Osteoblast (primary cell): ENCODE data around the gene UCHL1. TPM values are rescaled to one million over a fixed set of nuclear protein-coding genes. Genes with fewer than 3 reads are reported as not detected.
A peak's percentile ranks its signal among the peaks of the same experiment; 100 is the strongest.

ENCODE experiments used
- DNase-seq: peaks from one replicate; pipeline ENCODE4 v3.0.0; 2011; ENCODE audit warnings: low spot score, mixed read lengths; ENCODE audit not compliant: insufficient read length; ENCODE audit errors: missing footprints
- H2AFZ ChIP-seq: 2 replicates; pipeline ENCODE4 v1.6.0; 2011; ENCODE audit warnings: mild to moderate bottlenecking, low read length
- H3K27ac ChIP-seq: 2 replicates; pipeline ENCODE4 v1.5.1; 2011; ENCODE audit warnings: mild to moderate bottlenecking, low read depth, low read length, moderate library complexity
- H3K27me3 ChIP-seq: 2 replicates; pipeline ENCODE4 v1.6.0; 2012; ENCODE audit warnings: mild to moderate bottlenecking, control low read depth, inconsistent platforms, low read length, moderate library complexity; ENCODE audit not compliant: insufficient read depth
- H3K36me3 ChIP-seq: 2 replicates; pipeline ENCODE4 v1.5.1; 2011; ENCODE audit warnings: mild to moderate bottlenecking, low read length, control low read depth, moderate library complexity; ENCODE audit not compliant: insufficient read depth
- H3K4me1 ChIP-seq: 2 replicates; pipeline ENCODE4 v1.5.1; 2011; ENCODE audit warnings: mild to moderate bottlenecking, low read length, control low read depth, moderate library complexity; ENCODE audit not compliant: insufficient read depth
- H3K4me2 ChIP-seq: 2 replicates; pipeline ENCODE4 v1.6.0; 2011; ENCODE audit warnings: mild to moderate bottlenecking, low read length; ENCODE audit not compliant: insufficient read depth
- H3K4me3 ChIP-seq: fragments of 200-600 bp; sonication (generic); 3 replicates; pipeline ENCODE4 v1.5.1; 2012; ENCODE audit warnings: mild to moderate bottlenecking, low read length, inconsistent platforms; ENCODE audit not compliant: insufficient read depth
- H3K79me2 ChIP-seq: 2 replicates; pipeline ENCODE4 v1.6.0; 2012; ENCODE audit warnings: mild to moderate bottlenecking, low read length, control low read depth, inconsistent platforms; ENCODE audit not compliant: insufficient read depth
- H3K9me3 ChIP-seq: 2 replicates; pipeline ENCODE4 v1.5.1; 2011; ENCODE audit warnings: low read depth, low read length, control low read depth
- H4K20me1 ChIP-seq: 2 replicates; pipeline ENCODE4 v1.6.0; 2012; ENCODE audit warnings: mild to moderate bottlenecking, low read length, control low read depth; ENCODE audit not compliant: insufficient read depth
- total RNA-seq: library from RNA; depleted of rRNA; stranded (reverse); fragments of >200 nt; gene quantifications from 2 replicates; pipeline ENCODE4 v1.2.3, GENCODE V29; 2012
- TF ChIP-seq, protein P1 (sequence below): IDR thresholded peaks from 2 replicates; pipeline ENCODE4 v1.5.1; 2011; ENCODE audit warnings: mild to moderate bottlenecking, low read depth, low read length, moderate library complexity; ENCODE audit errors: extremely low read depth

UCHL1 gene
- total RNA-seq, 1 donor: 348 TPM

DNA sequence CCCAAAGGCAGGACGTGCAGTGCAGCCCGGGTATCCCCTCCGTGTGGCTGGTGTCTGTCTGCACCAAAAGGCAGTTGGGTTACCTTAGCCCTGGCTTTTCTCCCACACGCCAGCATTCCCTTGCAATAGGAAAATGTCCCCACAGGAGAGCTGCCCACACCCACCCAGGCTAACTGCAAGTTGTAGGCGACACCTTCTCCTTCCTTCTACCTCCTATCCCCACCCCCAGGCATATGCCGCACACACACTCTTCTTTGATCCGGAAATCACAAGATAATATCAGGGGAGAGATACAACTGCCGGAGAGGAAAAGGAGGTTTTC, 41.9 kb upstream of the UCHL1 start:
- Histone ChIP-seq H4K20me1 (peaks cover 7% of the 10 kb centered on the region), H3K36me3 (no peaks in the 10 kb centered on the region), H3K27ac (no peak overlapping the region), H3K9me3 (no peaks in the 10 kb centered on the region), H2AFZ (peak overlapping the region; percentile 80), H3K79me2 (peaks cover 42% of the 10 kb centered on the region), H3K4me2 (peak overlapping the region; percentile 48), H3K27me3 (no peaks in the 10 kb centered on the region), H3K4me1 (peaks cover 22% of the 10 kb centered on the region), H3K4me3 (peak overlapping the region; percentile 82)
- TF ChIP-seq, protein P1, sequence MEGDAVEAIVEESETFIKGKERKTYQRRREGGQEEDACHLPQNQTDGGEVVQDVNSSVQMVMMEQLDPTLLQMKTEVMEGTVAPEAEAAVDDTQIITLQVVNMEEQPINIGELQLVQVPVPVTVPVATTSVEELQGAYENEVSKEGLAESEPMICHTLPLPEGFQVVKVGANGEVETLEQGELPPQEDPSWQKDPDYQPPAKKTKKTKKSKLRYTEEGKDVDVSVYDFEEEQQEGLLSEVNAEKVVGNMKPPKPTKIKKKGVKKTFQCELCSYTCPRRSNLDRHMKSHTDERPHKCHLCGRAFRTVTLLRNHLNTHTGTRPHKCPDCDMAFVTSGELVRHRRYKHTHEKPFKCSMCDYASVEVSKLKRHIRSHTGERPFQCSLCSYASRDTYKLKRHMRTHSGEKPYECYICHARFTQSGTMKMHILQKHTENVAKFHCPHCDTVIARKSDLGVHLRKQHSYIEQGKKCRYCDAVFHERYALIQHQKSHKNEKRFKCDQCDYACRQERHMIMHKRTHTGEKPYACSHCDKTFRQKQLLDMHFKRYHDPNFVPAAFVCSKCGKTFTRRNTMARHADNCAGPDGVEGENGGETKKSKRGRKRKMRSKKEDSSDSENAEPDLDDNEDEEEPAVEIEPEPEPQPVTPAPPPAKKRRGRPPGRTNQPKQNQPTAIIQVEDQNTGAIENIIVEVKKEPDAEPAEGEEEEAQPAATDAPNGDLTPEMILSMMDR: peak; percentile 4
- no peak for DNase-seq

DNA sequence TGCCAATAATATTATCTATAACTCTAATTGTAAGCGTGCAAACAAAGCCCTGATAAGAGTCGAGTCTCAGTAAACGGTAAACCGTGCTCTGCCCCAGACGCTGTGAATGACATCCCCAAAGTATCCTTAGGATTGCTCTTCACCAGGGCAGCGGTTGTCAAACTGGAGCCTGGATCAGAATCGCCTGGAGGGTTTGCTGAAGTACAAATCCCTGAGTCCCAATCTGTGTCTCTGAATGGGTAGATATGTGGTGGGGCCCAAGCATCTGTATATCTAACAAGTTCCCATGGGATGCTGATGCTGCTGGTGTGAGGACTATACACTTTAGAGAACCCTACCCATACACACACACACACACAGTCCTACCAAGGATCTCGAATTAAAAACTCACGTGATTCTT, 41.6 kb upstream of the UCHL1 start:
- Histone ChIP-seq H3K36me3 (no peaks in the 10 kb centered on the region), H3K27me3 (no peaks in the 10 kb centered on the region), H3K4me3 (no peak overlapping the region), H3K4me1 (peaks cover 20% of the 10 kb centered on the region), H3K4me2 (peak overlapping the region; percentile 48), H3K9me3 (no peaks in the 10 kb centered on the region), H4K20me1 (peaks cover 7% of the 10 kb centered on the region), H3K79me2 (peaks cover 38% of the 10 kb centered on the region), H3K27ac (no peak overlapping the region), H2AFZ (peak overlapping the region; percentile 80)
- TF ChIP-seq, protein P1: no peak
- DNase-seq: no peak

DNA sequence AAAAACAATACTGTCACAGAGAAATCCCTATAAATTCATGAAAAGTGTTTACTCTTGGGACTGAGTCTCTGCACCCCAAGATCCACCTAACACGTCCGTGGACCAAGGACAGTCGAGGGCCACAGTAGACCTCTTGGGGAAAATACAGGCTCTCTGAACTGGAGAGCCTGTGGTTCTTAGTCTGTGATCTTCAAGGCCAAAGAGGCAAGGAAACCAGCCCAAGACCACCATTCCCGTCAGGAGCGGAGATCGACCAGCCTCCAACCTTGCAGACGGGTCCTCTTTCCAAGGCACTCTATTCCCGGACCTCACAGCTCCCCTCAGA, 40.8 kb upstream of the UCHL1 start:
- Histone ChIP-seq H3K4me1 (peaks cover 20% of the 10 kb centered on the region), H3K79me2 (peaks cover 30% of the 10 kb centered on the region), H2AFZ (peak overlapping the region; percentile 95), H3K4me3 (peak overlapping the region; percentile 88), H3K9me3 (no peaks in the 10 kb centered on the region), H3K27me3 (no peaks in the 10 kb centered on the region), H3K36me3 (no peaks in the 10 kb centered on the region), H3K27ac (peak overlapping the region; percentile 33), H4K20me1 (peaks cover 7% of the 10 kb centered on the region), H3K4me2 (peak overlapping the region; percentile 98)
- TF ChIP-seq, protein P1: no peak
- peak; percentile 65 for DNase-seq

DNA sequence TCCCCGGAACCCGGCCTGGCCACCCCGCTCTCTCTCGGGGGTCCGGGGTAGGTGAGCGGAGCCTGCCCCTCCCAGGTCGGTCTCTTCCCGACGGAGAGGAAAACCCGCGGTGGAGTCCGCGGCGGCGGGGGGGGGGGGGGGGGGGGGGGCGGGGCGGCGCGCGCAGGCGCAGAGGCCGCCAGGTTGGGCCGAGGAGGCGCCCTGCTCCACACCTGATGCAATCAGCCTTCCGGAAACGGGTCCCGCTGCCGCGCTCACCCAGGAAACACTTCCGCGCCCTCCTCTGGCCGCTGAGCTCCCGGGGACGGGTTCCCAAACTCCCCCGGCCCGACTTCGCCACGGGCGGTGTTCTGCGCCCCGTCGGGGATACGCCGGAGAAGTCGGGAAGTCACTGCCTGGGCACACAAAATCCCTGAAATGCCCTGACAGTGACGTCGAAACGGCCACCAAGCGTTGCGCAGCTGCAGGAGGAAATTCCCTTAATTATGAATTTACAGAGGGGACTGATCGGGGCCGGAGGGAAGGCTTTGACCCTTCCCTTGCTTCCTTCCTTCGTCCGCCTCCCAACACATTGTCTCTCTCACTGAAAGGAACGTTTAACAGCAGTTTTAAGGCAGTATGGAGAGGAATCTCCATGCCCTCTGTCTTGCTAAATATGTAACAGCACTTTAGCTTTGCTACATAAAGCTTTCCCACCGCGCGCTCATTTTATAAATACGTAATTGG, 40.3 kb upstream of the UCHL1 start:
- Histone ChIP-seq H3K4me2 (peak overlapping the region; percentile 98), H3K79me2 (peaks cover 26% of the 10 kb centered on the region), H3K36me3 (no peaks in the 10 kb centered on the region), H4K20me1 (peaks cover 7% of the 10 kb centered on the region), H3K27ac (peak overlapping the region; percentile 81), H3K9me3 (no peaks in the 10 kb centered on the region), H3K4me1 (peaks cover 20% of the 10 kb centered on the region), H3K4me3 (peak overlapping the region; percentile 88), H2AFZ (peak overlapping the region; percentile 99), H3K27me3 (no peaks in the 10 kb centered on the region)
- DNase-seq: peak; percentile 90
- TF ChIP-seq, protein P1: peak; percentile 36
